Naive thymus-derived CD4-positive, alpha-beta T cell (primary cell): ENCODE measurements around the gene CRYM. TPM values are rescaled to one million over a fixed set of nuclear protein-coding genes. Genes with fewer than 3 reads are reported as not detected.
"Not testable (repeated sequence)": the region's sequence is repeated elsewhere in the genome, so short reads cannot be mapped to it uniquely, and the experiment has no call there.

Source experiments
- ATAC-seq: fragments of 150-1000 bp; cut with Tn5 transposase; 2 replicates; pipeline ENCODE4 v1.10.0; 2021; ENCODE audit warnings: mild to moderate bottlenecking, moderate library complexity
- CTCF ChIA-PET: fragments of 350-600 bp; sonication (Branson Sonifier 250); formaldehyde crosslinking; loops from one replicate; lab custom pipeline; 2021; ENCODE audit warnings: antibody characterized with exemption; lab: Charles Lee
- POLR2A ChIA-PET: fragments of 350-600 bp; sonication (Branson Sonifier 250); formaldehyde crosslinking; loops from one replicate; lab custom pipeline; 2021; ENCODE audit warnings: antibody characterized with exemption, inconsistent platforms; lab: Charles Lee
- DNase-seq, 9 donors: peaks; one replicate each; pipeline versions ENCODE4 v3.0.0 to v3.0.0-alpha.2; 2020 to 2022; ENCODE audit warnings: mixed read lengths in 1 of 9
- H3K27ac ChIP-seq: one replicate; pipeline ENCODE4 v1.7.0; 2013; ENCODE audit warnings: mild to moderate bottlenecking, low read depth, low read length, moderate library complexity
- H3K27me3 ChIP-seq, 2 donors: one replicate each; pipeline ENCODE4 v1.7.0; 2013; ENCODE audit warnings: low read length in 2 of 2, mild to moderate bottlenecking in 2 of 2, moderate library complexity in 2 of 2; ENCODE audit not compliant: control insufficient read depth in 2 of 2, insufficient read depth in 2 of 2
- H3K36me3 ChIP-seq, 3 experiments: 1 replicate in 2 of 3; 2 replicates in 1 of 3; pipeline ENCODE4 v1.7.0; 2013; ENCODE audit warnings: low read length in 3 of 3, mild to moderate bottlenecking in 3 of 3, moderate library complexity in 1 of 3; ENCODE audit not compliant: insufficient read depth in 3 of 3, control insufficient read depth in 2 of 3
- H3K4me1 ChIP-seq, 2 donors: one replicate each; pipeline ENCODE4 v1.7.0; 2013; ENCODE audit warnings: low read length in 2 of 2, mild to moderate bottlenecking in 2 of 2, moderate library complexity in 1 of 2; ENCODE audit not compliant: control insufficient read depth in 2 of 2, insufficient read depth in 2 of 2
- H3K4me3 ChIP-seq: 2 replicates; pipeline ENCODE4 v1.7.0; 2013; ENCODE audit warnings: mild to moderate bottlenecking, low read length
- H3K9me3 ChIP-seq, 3 experiments: 1 replicate in 2 of 3; 2 replicates in 1 of 3; pipeline ENCODE4 v1.7.0; 2013; ENCODE audit warnings: low read length in 3 of 3; ENCODE audit not compliant: control insufficient read depth in 2 of 3
- H3K27ac Mint-ChIP-seq, 9 donors: one replicate each; pipeline ENCODE4 v1.8.0; 2020 to 2022; ENCODE audit warnings: mixed read lengths in 9 of 9, mild to moderate bottlenecking in 8 of 9, moderate library complexity in 5 of 9, inconsistent platforms in 2 of 9
- H3K27me3 Mint-ChIP-seq, 5 donors: one replicate each; pipeline ENCODE4 v1.8.0; 2021 to 2022; ENCODE audit warnings: mixed read lengths in 5 of 5, mild to moderate bottlenecking in 1 of 5
- H3K36me3 Mint-ChIP-seq, 5 donors: one replicate each; pipeline ENCODE4 v1.8.0; 2020 to 2022; ENCODE audit warnings: mixed read lengths in 5 of 5, mild to moderate bottlenecking in 3 of 5, inconsistent platforms in 1 of 5
- H3K4me1 Mint-ChIP-seq, 7 donors: one replicate each; pipeline ENCODE4 v1.8.0; 2020 to 2022; ENCODE audit warnings: mixed read lengths in 7 of 7, mild to moderate bottlenecking in 3 of 7, inconsistent platforms in 1 of 7
- H3K4me3 Mint-ChIP-seq, 10 donors: one replicate each; pipeline ENCODE4 v1.8.0; 2020 to 2022; ENCODE audit warnings: mild to moderate bottlenecking in 10 of 10, mixed read lengths in 10 of 10, moderate library complexity in 6 of 10, inconsistent platforms in 2 of 10
- H3K9me3 Mint-ChIP-seq, 11 donors: one replicate each; pipeline ENCODE4 v1.8.0; 2020 to 2022; ENCODE audit warnings: mixed read lengths in 11 of 11, mild to moderate bottlenecking in 4 of 11, inconsistent platforms in 1 of 11, moderate library complexity in 1 of 11
- intact Hi-C, 2 donors: fragments of 100-400 bp; cut with micrococcal nuclease; formaldehyde crosslinking; loops; one replicate each; pipeline ENCODE4 v1.15.1; 2023
- polyA plus RNA-seq, 2 donors: library from polyadenylated mRNA; unstranded; fragments of 300-500 nt; fragmentation: Illumina TruSeq; gene quantifications; one replicate each; pipeline ENCODE4 v1.2.3, GENCODE V29; 2021
- total RNA-seq, 6 experiments: library from RNA in 5 of 6; stranded (reverse) in 5 of 6; gene quantifications; 1 replicate in 5 of 6; 2 replicates in 1 of 6; pipeline ENCODE4 v1.2.3 and lab custom pipeline; 2021 to 2026

Gene CRYM
- total and polyA plus RNA-seq, 7 experiments from 2014 or later = 0.44 TPM; not detected in 6

DNA sequence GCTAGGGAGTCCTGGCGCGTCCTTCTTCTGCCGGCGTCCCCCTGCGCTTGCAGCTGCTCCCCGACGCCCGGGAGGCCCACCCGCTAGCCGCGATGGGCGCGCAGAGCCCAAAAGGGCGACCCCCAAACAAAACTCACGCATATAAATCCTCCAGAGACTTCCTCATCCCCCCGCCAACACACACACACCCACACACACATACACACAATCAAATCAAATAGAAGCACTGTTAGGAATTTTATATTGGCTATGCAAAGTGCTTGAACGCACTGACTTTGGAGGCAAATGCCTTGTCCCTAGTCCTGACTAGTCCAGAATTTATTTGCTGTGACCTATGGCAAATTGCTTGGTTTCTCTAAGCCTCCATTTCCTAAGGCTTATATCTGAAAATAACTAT is 23.8 kb upstream of the CRYM start:
- Mint-ChIP-seq H3K27ac (peak overlapping the region in 1 of 9 donors; percentile 70), H3K4me1 (peaks cover 22 to 29% (median 27%) of the 10 kb centered on the region in 7 donors), H3K9me3 (no peaks in the 10 kb centered on the region), H3K4me3 (peak overlapping the region; percentile 70 to 99 (median 94)), H3K27me3 (peaks cover 0 to 61% (median 17%) of the 10 kb centered on the region in 5 donors), H3K36me3 (no peaks in the 10 kb centered on the region)
- H3K4me1 ChIP-seq = peaks cover 0 to 10% of the 10 kb centered on the region in 2 donors
- CTCF ChIA-PET = no interaction called here
- H3K4me3 ChIP-seq = peak overlapping the region; percentile 69
- DNase-seq (no peak), ATAC-seq (no peak)
- no peaks in the 10 kb centered on the region for H3K27me3 ChIP-seq
- POLR2A ChIA-PET = no interaction called here
- intact Hi-C loops = loop anchor here (1.0 to 10.0 kb wide), 3 partner anchors 114 to 1023 kb away; partner anchors contain the start of gene LDAF1 (in 1 of the 2)
- H3K36me3 ChIP-seq = no peaks in the 10 kb centered on the region
- no peak overlapping the region for H3K27ac ChIP-seq
- H3K9me3 ChIP-seq = no peaks in the 10 kb centered on the region

DNA sequence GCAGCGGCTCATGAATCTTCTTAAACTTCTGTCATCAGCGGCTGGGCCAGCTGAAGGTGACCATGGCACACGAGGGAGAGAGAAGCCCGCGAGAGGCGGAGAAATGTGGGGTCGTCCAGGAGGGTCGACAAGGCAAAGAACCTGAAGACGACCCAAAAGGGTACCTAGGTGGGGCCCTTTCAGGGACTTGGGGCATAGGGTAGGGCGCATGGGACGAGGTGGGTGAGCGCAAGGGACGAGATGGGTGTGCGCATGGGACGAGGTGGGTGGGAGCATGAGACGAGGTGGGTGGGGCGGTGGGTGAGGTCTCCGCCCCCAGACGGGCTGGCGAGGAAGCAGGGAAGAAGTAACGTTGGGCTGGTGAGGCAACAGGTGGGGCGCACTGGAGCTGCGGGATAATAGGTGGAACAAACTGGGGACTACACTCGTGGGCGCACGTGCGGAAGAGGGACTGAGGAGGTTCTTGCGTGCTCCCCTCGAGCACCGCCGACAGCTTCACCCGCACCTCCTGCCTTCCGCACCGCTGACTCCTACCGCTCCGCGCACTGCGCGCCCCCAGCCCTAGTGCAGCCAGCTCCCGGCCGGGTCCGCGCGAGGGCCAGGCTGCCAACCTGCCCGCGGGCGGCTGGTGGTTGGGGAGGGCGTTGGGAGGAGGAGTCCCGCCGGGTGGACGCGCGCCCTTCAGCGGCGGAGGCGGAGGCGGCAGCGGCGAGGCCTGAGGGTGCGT is 23.2 kb upstream of the CRYM start:
- ATAC-seq = peak; percentile 62
- intact Hi-C loops = loop anchor here (1.0 to 10.0 kb wide), 3 partner anchors 113 to 1023 kb away; partner anchors contain the start of gene LDAF1 (in 1 of the 2)
- Mint-ChIP-seq H3K27ac (peak overlapping the region in 2 of 9 donors; percentile 69 to 72), H3K4me3 (peak overlapping the region; percentile 88 to 99 (median 94)), H3K36me3 (no peaks in the 10 kb centered on the region), H3K4me1 (peaks cover 22 to 29% (median 27%) of the 10 kb centered on the region in 7 donors), H3K9me3 (no peaks in the 10 kb centered on the region), H3K27me3 (peaks cover 3 to 60% (median 19%) of the 10 kb centered on the region in 5 donors)
- peaks cover 0 to 10% of the 10 kb centered on the region in 2 donors for H3K4me1 ChIP-seq
- no peaks in the 10 kb centered on the region for H3K36me3 ChIP-seq
- no peak overlapping the region for H3K27ac ChIP-seq
- peak overlapping the region; percentile 69 for H3K4me3 ChIP-seq
- H3K9me3 ChIP-seq = no peaks in the 10 kb centered on the region
- CTCF ChIA-PET = no interaction called here
- POLR2A ChIA-PET = no interaction called here
- H3K27me3 ChIP-seq = no peaks in the 10 kb centered on the region
- DNase-seq = peak in 7 of 9 donors; percentile 14 to 59 (median 18)

DNA sequence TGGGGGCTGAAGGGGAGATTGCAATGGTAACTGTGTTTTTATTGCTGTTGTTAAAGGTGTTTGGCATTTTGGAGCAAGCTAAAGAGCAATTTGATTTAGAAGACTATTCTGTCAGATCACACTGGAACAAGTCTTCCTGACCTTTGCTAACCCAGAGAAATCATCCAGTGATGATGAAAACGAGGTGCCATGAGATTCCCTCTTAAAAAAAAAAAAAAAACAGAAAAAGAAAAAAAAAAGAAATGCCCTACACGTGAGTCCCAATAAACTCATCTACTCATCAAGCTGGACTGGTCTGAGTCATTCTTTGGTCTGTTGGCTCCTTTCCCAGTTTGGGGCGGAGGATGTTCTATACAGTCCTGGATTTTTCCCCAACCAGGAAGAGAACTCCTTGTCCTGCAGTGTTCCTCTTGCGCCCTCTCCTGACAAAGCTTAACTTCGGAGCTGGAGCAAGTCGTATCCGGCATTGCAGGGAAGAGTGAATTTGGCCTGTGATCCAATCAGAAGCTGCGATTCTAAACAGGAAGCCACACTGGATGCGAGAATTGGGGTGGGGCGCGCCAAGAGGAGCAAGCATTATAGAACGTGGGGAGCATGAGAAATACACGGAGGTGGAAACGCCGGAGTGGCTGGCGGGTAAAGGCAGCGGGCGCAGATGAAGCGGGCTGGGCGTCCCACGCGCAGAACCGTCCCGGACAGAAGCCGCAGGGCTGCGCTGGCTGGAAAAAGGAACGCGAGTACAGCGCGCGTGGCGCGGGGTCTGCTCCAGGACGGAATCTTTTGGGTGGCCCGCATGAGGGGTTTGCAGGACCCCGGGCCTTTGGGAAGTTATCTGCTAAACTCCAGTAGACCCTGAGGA is 22.4 kb upstream of the CRYM start:
- Histone ChIP-seq H3K27me3 (no peaks in the 10 kb centered on the region), H3K9me3 (no peaks in the 10 kb centered on the region), H3K4me3 (peak overlapping the region; percentile 69), H3K27ac (no peak overlapping the region), H3K36me3 (no peaks in the 10 kb centered on the region), H3K4me1 (peaks cover 0 to 10% of the 10 kb centered on the region in 2 donors)
- Mint-ChIP-seq H3K36me3 (no peaks in the 10 kb centered on the region), H3K27me3 (peaks cover 8 to 57% (median 24%) of the 10 kb centered on the region in 5 donors), H3K27ac (peak overlapping the region in 3 of 9 donors; percentile 19 to 72 (median 69)), H3K4me3 (peak overlapping the region; percentile 88 to 99 (median 94)), H3K9me3 (no peaks in the 10 kb centered on the region), H3K4me1 (peaks cover 22 to 29% (median 27%) of the 10 kb centered on the region in 7 donors)
- intact Hi-C loops = loop anchor here (1.0 to 10.0 kb wide), 3 partner anchors 112 to 1024 kb away; partner anchors contain the start of gene LDAF1 (in 1 of the 2)
- DNase-seq (peak in 6 of 9 donors; percentile 4 to 59 (median 8)), ATAC-seq (peak; percentile 77)
- ChIA-PET POLR2A (no interaction called here), CTCF (interaction anchor here (0.7 kb wide), 2 partner anchors 12 to 449 kb away, joined by 3 read pairs; no protein-coding TSS in a partner anchor)

GRCh38 chr16:21289789-21290188 is 11.7 kb upstream of the CRYM start:
- peaks cover 40 to 61% (median 58%) of the 10 kb centered on the region in 5 donors for H3K27me3 Mint-ChIP-seq
- CTCF ChIA-PET, H3K27ac Mint-ChIP-seq, H3K9me3 ChIP-seq, H3K27ac ChIP-seq, H3K36me3 ChIP-seq, ATAC-seq, H3K4me1 ChIP-seq, H3K36me3 Mint-ChIP-seq, H3K4me1 Mint-ChIP-seq, H3K4me3 ChIP-seq, H3K4me3 Mint-ChIP-seq, POLR2A ChIA-PET, intact Hi-C loops, DNase-seq, H3K27me3 ChIP-seq: not testable (repeated sequence)
- H3K9me3 Mint-ChIP-seq = peaks cover 0 to 26% (median 8%) of the 10 kb centered on the region in 11 donors

- H3K36me3 Mint-ChIP-seq = peaks cover 0 to 10% (median 0%) of the 10 kb centered on the region in 5 donors
- H3K27me3 Mint-ChIP-seq = peaks cover 46 to 63% (median 60%) of the 10 kb centered on the region in 5 donors
- H3K36me3 ChIP-seq = no peaks in the 10 kb centered on the region
- no peaks in the 10 kb centered on the region for H3K9me3 ChIP-seq
- H3K27ac Mint-ChIP-seq = no peak overlapping the region
- H3K27me3 ChIP-seq = peaks cover 0 to 4% of the 10 kb centered on the region in 2 donors
- H3K4me1 Mint-ChIP-seq = peaks cover 3 to 9% (median 8%) of the 10 kb centered on the region in 7 donors
- H3K4me3 ChIP-seq = no peak overlapping the region
- ChIA-PET CTCF (no interaction called here), POLR2A (no interaction called here)
- intact Hi-C loops = no loop called here
- no peaks in the 10 kb centered on the region for H3K4me1 ChIP-seq
- DNase-seq (no peak), ATAC-seq (no peak)
- H3K4me3 Mint-ChIP-seq = no peak overlapping the region
- H3K9me3 Mint-ChIP-seq = peaks cover 0 to 43% (median 11%) of the 10 kb centered on the region in 11 donors
- H3K27ac ChIP-seq = no peak overlapping the region
Observed at GRCh38 chr16:21285314-21285713, 7.2 kb upstream of the CRYM start.

DNA sequence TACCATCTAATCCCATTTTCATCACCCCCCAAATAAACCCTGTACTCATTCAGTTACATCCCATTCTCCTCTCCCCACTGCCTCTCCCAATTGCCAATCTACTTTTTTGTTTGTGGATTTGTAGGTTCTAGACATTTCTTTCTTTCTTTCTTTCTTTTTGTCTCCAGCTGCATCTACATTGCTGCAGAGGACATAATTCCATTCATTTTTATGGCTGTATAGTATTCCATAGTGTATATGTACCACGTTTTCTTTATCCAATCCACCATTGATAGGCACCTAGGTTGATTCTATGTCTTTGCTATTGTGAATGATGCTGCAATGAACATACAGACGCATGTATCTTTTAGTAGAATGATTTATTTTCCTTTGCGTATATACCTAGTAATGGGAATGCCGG is 6.3 kb upstream of the CRYM start:
- H3K27me3 Mint-ChIP-seq = peaks cover 52 to 72% (median 65%) of the 10 kb centered on the region in 5 donors
- peak overlapping the region in 6 of 10 donors; percentile 3 to 45 (median 26) for H3K4me3 Mint-ChIP-seq
- peaks cover 0 to 7% (median 0%) of the 10 kb centered on the region in 5 donors for H3K36me3 Mint-ChIP-seq
- Histone ChIP-seq H3K27me3 (peaks cover 0 to 6% of the 10 kb centered on the region in 2 donors), H3K27ac (no peak overlapping the region), H3K4me1 (no peaks in the 10 kb centered on the region), H3K36me3 (no peaks in the 10 kb centered on the region), H3K4me3 (no peak overlapping the region), H3K9me3 (no peaks in the 10 kb centered on the region)
- H3K4me1 Mint-ChIP-seq = peaks cover 3 to 9% (median 8%) of the 10 kb centered on the region in 7 donors
- ChIA-PET CTCF (no interaction called here), POLR2A (no interaction called here)
- peaks cover 0 to 34% (median 8%) of the 10 kb centered on the region in 11 donors for H3K9me3 Mint-ChIP-seq
- intact Hi-C loops = no loop called here
- DNase-seq = no peak
- no peak overlapping the region for H3K27ac Mint-ChIP-seq
- ATAC-seq = no peak
